ENCODE measurements around the gene NISCH.

The NISCH gene

GRCh38 chr3:52529376-52530333, 74.3 kb downstream of the NISCH start:
- H3K27ac ChIP-seq (replicated peaks): no peak overlapping the region
- H3K4me3 ChIP-seq (replicated peaks; ENCODE audit: insufficient read depth, low read length): no peak overlapping the region
- no peaks in the 10 kb centered on the region for H3K27me3 ChIP-seq (ENCODE audit: insufficient read depth, poor library complexity, severe bottlenecking)
- TF ChIP-seq CTCF (IDR thresholded peaks at IDR 0.05; ENCODE audit: insufficient read depth, low read length) (no peak), SPI1 (IDR thresholded peaks at IDR 0.05; ENCODE audit: borderline replicate concordance, low read depth) (no peak), GABPA (IDR thresholded peaks at IDR 0.05; ENCODE audit: low read depth) (no peak)
- DNase-seq (ENCODE audit: low read depth in 1 of 2, low spot score in 1 of 2): no peak

GRCh38 chr3:52530918-52531826, 75.8 kb downstream of the NISCH start:
- Histone ChIP-seq H3K27ac (replicated peaks) (no peak overlapping the region), H3K4me3 (replicated peaks; ENCODE audit: insufficient read depth, low read length) (no peak overlapping the region), H3K27me3 (ENCODE audit: insufficient read depth, poor library complexity, severe bottlenecking) (no peaks in the 10 kb centered on the region)
- DNase-seq (ENCODE audit: low read depth in 1 of 2, low spot score in 1 of 2): no peak
- no peak for TF ChIP-seq SPI1 (IDR thresholded peaks at IDR 0.05; ENCODE audit: borderline replicate concordance, low read depth)
- no peak for TF ChIP-seq GABPA (IDR thresholded peaks at IDR 0.05; ENCODE audit: low read depth)
- no peak for TF ChIP-seq POLR2AphosphoS5 (IDR thresholded peaks at IDR 0.05; ENCODE audit: low read depth)
- no peak for TF ChIP-seq CTCF (IDR thresholded peaks at IDR 0.05; ENCODE audit: insufficient read depth, low read length)
- TF ChIP-seq REST (IDR thresholded peaks at IDR 0.05; ENCODE audit: insufficient replicate concordance, low read depth): no peak

GRCh38 chr3:52531860-52532516, 76.6 kb downstream of the NISCH start:
- H3K27me3 ChIP-seq (ENCODE audit: insufficient read depth, poor library complexity, severe bottlenecking): no peaks in the 10 kb centered on the region
- H3K27ac ChIP-seq (replicated peaks): no peak overlapping the region
- peak overlapping the region; percentile 59 for H3K4me3 ChIP-seq (replicated peaks; ENCODE audit: insufficient read depth, low read length)
- DNase-seq (ENCODE audit: low read depth in 1 of 2, low spot score in 1 of 2): no peak
- TF ChIP-seq GABPA (IDR thresholded peaks at IDR 0.05; ENCODE audit: low read depth): no peak

GRCh38 chr3:52532517-52532837, 77.1 kb downstream of the NISCH start:
- DNase-seq (ENCODE audit: low read depth in 1 of 2, low spot score in 1 of 2): peak in 1 of 2 experiments; percentile 24

More at GRCh38 chr3:52532517-52532837, 77.1 kb downstream of the NISCH start:
- no peak for TF ChIP-seq SPI1 (IDR thresholded peaks at IDR 0.05; ENCODE audit: borderline replicate concordance, low read depth)
- no peak for TF ChIP-seq POLR2AphosphoS5 (IDR thresholded peaks at IDR 0.05; ENCODE audit: low read depth)
- TF ChIP-seq GABPA (IDR thresholded peaks at IDR 0.05; ENCODE audit: low read depth): no peak
- TF ChIP-seq CTCF (IDR thresholded peaks at IDR 0.05; ENCODE audit: insufficient read depth, low read length): no peak
- no peak for TF ChIP-seq REST (IDR thresholded peaks at IDR 0.05; ENCODE audit: insufficient replicate concordance, low read depth)
- Histone ChIP-seq H3K4me3 (replicated peaks; ENCODE audit: insufficient read depth, low read length) (peak overlapping the region; percentile 59), H3K27ac (replicated peaks) (no peak overlapping the region), H3K27me3 (ENCODE audit: insufficient read depth, poor library complexity, severe bottlenecking) (no peaks in the 10 kb centered on the region)

Measured in HL-60 (cell line).